Stimulated activated memory B cell treated with anti-CD40 and anti-IgM and Interleukin-4, amounts not matched to agents 10 μg/mL and 1 μg/mL and 100 μg/mL, for 72 hours (primary cell): Measurements from ENCODE around the gene TMEM9B.
A peak's percentile ranks its signal among the peaks of the same experiment; 100 is the strongest.

Source experiments
- ATAC-seq: fragments of 150-1000 bp; cut with Tn5 transposase; 2 replicates; pipeline ENCODE4 v1.10.0; 2021
- H3K27ac Mint-ChIP-seq: one replicate; pipeline ENCODE4 v1.8.0; 2022; ENCODE audit warnings: mild to moderate bottlenecking, mixed read lengths
- H3K27me3 Mint-ChIP-seq: one replicate; pipeline ENCODE4 v1.8.0; 2022; ENCODE audit warnings: mixed read lengths
- H3K36me3 Mint-ChIP-seq: one replicate; pipeline ENCODE4 v1.8.0; 2022; ENCODE audit warnings: mixed read lengths
- H3K4me1 Mint-ChIP-seq: one replicate; pipeline ENCODE4 v1.8.0; 2022; ENCODE audit warnings: mixed read lengths
- H3K4me3 Mint-ChIP-seq: one replicate; pipeline ENCODE4 v1.8.0; 2022; ENCODE audit warnings: mild to moderate bottlenecking, moderate library complexity, mixed read lengths
- H3K9me3 Mint-ChIP-seq: one replicate; pipeline ENCODE4 v1.8.0; 2022; ENCODE audit warnings: mixed read lengths

TMEM9B gene

DNA sequence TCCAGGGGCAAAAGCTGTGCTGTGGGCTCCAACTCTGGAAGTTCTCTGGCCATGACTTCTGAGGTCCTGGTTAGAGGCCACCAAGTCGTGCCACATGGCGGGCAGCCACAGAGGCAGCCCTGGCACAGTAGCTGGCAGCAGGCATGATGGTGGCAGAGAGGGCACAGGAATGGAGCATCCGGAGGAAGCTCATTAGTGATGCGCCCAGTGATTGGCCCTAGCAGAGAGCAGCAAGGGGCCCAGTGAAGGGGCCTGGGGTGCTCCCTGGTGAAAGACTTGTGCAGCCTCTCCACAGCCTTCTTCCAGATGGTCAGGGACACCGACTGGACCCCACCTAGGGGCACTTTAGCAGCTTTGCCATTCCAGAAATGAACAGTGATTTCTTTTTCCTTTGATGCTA lies 38.5 kb downstream of the TMEM9B start:
- no peak overlapping the region for H3K27ac Mint-ChIP-seq
- peaks cover 15% of the 10 kb centered on the region for H3K27me3 Mint-ChIP-seq
- H3K36me3 Mint-ChIP-seq: no peaks in the 10 kb centered on the region
- H3K4me3 Mint-ChIP-seq: no peak overlapping the region
- H3K9me3 Mint-ChIP-seq: no peaks in the 10 kb centered on the region
- no peaks in the 10 kb centered on the region for H3K4me1 Mint-ChIP-seq
- ATAC-seq: no peak

DNA sequence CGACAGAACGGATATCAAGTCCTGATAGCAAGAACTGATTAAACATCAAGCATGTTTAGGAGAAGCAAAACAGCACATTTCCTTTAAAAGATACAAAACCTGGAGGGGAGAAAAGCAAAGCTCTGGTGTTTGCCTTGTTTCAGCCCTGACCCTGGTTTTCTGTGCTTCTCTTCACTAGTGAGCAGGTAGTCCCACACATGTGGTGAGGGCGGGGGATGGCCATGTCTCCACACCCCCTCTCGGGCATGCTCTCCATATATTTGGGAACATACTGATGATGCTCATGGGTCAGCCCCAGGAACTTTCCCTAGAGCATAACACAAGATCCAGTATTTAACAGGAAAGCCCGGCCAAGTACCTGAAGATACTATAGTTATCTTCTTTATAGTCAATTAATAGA lies 41.6 kb downstream of the TMEM9B start:
- H3K27ac Mint-ChIP-seq: no peak overlapping the region
- H3K4me3 Mint-ChIP-seq: no peak overlapping the region
- H3K27me3 Mint-ChIP-seq: no peaks in the 10 kb centered on the region
- H3K36me3 Mint-ChIP-seq: no peaks in the 10 kb centered on the region
- no peak for ATAC-seq
- H3K4me1 Mint-ChIP-seq: no peaks in the 10 kb centered on the region
- no peaks in the 10 kb centered on the region for H3K9me3 Mint-ChIP-seq

DNA sequence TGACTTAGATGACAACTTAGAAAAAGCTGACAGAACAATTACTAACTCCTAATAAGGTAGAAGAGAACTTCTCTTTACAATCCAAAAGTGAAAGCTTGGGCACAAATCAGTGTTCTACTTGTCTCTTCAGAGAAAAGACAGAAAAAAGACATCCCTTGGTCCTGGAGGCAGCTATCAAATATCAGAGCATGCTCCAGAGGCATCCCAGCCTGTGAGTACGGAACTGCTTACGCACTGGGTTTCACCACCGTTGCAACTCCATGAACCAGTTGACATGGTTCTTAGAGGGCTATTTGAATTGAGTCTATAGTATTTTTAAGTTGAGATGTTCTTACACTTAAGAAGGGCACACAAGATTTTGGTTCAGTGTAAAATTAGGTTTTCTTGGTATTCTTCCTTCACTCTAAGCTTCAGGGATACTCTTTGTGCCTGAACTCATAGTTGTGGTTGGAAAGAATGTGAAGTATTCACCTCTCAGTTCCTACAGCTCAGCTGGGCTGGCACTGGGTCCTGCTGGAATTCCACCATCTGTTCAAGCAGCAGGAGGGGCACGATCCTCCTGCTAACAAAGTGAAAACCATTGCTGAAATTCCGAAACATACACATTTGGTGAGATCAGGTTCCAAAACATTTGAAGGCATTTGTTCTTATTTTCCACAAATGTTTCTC lies 47.0 kb downstream of the TMEM9B start:
- Mint-ChIP-seq H3K27ac (no peak overlapping the region), H3K4me1 (peaks cover 14% of the 10 kb centered on the region), H3K27me3 (no peaks in the 10 kb centered on the region), H3K4me3 (no peak overlapping the region), H3K9me3 (no peaks in the 10 kb centered on the region), H3K36me3 (no peaks in the 10 kb centered on the region)
- ATAC-seq: no peak

DNA sequence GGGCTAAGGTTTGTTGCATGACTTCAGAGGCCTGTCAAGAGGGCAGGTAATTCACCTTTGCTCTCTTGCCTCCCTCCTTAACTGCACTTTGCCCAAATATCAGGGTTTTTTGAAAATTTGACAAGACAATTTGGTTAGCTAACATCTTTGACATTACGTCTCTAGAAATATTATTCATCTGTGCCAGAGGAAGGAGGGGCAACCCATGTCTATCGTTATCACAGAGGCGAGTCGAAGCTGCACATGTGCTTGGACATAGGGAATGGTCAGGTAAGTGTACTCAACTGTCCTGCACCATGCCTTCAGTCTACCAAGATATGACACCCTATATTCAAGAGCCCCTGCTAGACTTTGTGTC lies 49.6 kb downstream of the TMEM9B start:
- H3K4me1 Mint-ChIP-seq: peaks cover 22% of the 10 kb centered on the region
- H3K9me3 Mint-ChIP-seq: no peaks in the 10 kb centered on the region
- no peaks in the 10 kb centered on the region for H3K36me3 Mint-ChIP-seq
- H3K4me3 Mint-ChIP-seq: no peak overlapping the region
- ATAC-seq: no peak
- H3K27me3 Mint-ChIP-seq: no peaks in the 10 kb centered on the region
- no peak overlapping the region for H3K27ac Mint-ChIP-seq

DNA sequence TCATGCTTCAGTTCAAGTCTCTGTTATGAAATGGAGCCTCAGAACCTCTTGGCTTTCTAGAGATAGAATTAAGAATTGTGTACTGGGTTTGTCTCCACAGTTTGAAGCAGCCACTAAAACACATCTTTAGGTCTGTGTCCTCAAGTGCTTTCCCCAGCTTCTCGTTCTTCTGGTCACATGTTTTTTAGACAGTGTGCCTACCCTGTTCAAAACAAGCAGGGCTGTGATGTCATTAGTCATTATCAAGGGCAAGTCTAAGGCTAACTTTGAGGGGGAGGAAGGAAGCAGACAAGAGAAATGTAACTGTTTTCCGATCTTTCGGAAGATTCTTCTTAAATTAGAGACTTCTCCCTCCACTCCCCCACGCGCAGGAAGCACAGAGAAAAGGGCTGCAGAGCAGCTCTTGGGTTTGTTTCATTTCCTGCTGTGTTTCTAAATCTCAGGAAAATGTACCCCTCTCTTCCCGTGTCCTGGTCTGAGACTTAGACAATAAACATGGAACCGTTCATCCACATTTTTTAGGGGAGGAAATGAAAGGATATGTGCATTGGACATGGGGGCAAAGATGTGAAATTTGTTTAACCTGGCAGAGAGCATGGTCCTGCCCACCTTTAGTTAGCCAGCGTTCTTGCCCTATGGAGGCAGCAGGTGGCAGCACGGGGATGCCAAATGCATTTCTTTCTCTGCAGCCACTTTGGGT lies 50.1 kb downstream of the TMEM9B start:
- Mint-ChIP-seq H3K27ac (peak overlapping the region; percentile 54), H3K9me3 (no peaks in the 10 kb centered on the region), H3K36me3 (no peaks in the 10 kb centered on the region), H3K4me1 (peaks cover 22% of the 10 kb centered on the region), H3K27me3 (peaks cover 5% of the 10 kb centered on the region), H3K4me3 (peak overlapping the region; percentile 25)
- no peak for ATAC-seq

DNA sequence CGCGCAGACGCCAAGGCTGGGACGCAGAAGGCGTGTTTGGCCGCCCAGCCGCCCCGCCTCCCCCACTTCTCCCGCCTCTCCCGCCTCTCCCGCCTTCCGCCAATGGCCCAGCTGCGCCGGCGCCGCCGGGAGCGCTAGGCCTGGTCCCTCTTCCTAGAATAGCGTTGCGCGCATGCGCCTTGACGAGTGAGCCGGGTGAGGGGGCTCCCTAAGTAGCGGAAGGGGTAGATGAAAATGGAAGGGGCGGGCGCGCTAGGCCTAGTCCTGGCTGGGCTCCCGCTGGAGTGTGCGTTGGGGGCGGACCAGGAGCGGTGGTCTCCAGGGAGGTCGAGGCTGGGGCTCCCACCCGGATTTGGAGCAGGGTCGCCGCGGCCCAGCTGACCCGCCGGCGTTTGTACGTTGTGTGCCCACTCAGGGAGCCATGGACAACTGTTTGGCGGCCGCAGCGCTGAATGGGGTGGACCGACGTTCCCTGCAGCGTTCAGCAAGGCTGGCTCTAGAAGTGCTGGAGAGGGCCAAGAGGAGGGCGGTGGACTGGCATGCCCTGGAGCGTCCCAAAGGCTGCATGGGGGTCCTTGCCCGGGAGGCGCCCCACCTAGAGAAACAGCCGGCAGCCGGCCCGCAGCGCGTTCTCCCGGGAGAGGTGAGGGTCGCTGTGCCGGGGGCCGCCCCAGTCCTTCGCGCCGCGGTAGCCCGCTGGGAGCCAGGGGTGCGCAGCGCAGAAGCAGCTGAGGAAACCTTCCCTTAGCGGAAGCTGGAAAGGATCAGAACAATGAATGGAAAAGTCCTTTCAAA lies 53.0 kb downstream of the TMEM9B start, which contains the start of gene AKIP1:
AKIP1 (plus strand) TSS at position 161 of the 795 bp plus-strand sequence; CDS start at position 422, 261 bp downstream.
- Mint-ChIP-seq H3K27me3 (peaks cover 9% of the 10 kb centered on the region), H3K36me3 (no peaks in the 10 kb centered on the region), H3K9me3 (no peaks in the 10 kb centered on the region), H3K4me1 (peaks cover 31% of the 10 kb centered on the region), H3K4me3 (peak within 1 kb of the TSS; percentile 91), H3K27ac (peak within 1 kb of the TSS; percentile 75)
- peak; percentile 87 for ATAC-seq

DNA sequence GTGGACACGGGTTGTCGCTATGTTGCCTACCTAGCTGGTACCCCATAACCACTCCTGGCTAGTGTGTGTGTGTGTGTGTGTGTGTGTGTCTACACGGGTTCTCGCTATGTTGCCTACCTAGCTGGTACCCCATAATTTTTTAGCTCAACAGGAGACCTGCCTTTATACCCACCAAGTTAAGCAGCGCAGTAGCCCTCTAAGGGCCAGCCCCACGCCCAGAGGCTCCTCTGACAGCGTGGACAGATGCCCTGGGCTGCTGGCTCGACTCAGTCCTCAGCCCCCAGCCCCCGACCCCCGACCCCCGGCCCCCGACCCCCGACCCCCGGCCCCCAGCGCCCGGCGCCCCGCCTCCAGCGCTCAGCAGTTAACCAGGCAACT lies 53.6 kb downstream of the TMEM9B start:
- Mint-ChIP-seq H3K27me3 (peaks cover 9% of the 10 kb centered on the region), H3K4me1 (peaks cover 31% of the 10 kb centered on the region), H3K27ac (peak overlapping the region; percentile 75), H3K9me3 (no peaks in the 10 kb centered on the region), H3K36me3 (no peaks in the 10 kb centered on the region), H3K4me3 (peak overlapping the region; percentile 91)
- ATAC-seq: peak; percentile 37

DNA sequence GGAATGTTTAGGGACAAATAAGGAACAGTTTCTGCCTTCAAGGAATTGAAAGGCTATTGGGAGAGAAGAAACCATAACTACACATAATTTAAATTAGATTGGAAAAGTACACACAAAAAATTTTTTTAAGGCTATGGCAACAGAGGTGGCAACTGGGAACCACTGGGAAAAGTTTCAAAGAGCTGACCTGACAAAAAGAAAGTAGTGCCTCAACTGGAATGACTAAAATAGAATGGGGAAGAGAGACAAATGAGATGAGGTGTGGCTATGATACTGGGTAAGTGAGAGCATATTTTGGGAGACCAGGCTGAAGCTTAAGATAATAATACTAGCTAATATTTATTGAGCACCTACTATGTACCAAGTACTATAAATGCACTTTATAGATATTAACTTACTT lies 56.1 kb downstream of the TMEM9B start:
- Mint-ChIP-seq H3K4me1 (peaks cover 18% of the 10 kb centered on the region), H3K27me3 (peaks cover 9% of the 10 kb centered on the region), H3K4me3 (no peak overlapping the region), H3K36me3 (no peaks in the 10 kb centered on the region), H3K27ac (no peak overlapping the region), H3K9me3 (no peaks in the 10 kb centered on the region)
- ATAC-seq: no peak

DNA sequence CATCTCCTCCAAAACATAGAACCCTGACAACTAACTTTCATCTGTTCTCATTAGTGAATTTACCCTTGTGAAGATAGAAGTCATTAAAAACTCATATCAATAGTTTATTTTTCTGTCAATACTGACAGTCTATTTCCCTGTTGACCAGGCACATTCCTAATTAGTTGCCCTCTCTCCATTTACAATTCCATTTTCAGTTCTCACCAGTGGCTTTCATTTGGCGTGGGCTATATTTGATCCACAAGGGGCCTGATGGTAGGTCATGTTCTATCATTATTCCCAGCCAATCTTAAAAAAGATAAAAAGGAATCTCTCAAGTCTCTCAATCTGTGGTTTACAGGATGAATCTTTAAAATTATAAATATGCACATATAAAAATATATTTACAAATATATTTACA lies 57.1 kb downstream of the TMEM9B start:
- no peak for ATAC-seq
- peaks cover 11% of the 10 kb centered on the region for H3K27me3 Mint-ChIP-seq
- no peak overlapping the region for H3K27ac Mint-ChIP-seq
- peaks cover 18% of the 10 kb centered on the region for H3K4me1 Mint-ChIP-seq
- peaks cover 2% of the 10 kb centered on the region for H3K9me3 Mint-ChIP-seq
- no peaks in the 10 kb centered on the region for H3K36me3 Mint-ChIP-seq
- no peak overlapping the region for H3K4me3 Mint-ChIP-seq

DNA sequence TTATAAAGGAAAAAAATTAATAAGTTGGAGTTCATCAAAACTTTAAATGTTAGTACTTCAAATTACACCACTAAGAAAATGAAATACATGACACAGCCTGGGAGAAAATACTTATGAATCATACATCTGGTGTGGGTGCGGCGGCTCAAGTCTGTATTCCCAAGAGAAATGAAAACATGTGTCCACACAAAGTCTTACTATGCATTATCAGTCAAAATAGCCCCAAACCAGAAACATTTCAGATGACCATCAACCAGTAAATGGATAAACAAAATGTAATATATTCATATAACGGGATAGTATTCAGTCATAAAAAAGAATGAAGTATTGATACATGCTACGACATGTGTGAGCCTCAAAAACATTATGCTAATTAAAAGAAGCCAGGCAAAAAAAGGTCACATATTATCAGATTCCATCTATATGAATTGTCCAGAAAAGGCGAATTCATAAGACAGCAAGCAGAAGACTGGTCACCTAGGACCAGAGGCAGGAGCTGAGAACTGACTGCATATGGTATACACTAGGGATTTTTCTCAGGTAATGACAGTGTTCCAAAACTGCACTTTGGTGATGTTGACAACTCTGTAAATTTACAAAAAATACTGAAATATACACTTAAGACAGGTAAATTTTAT lies 58.6 kb downstream of the TMEM9B start:
- H3K27me3 Mint-ChIP-seq: peaks cover 21% of the 10 kb centered on the region
- no peak for ATAC-seq
- H3K4me1 Mint-ChIP-seq: peaks cover 18% of the 10 kb centered on the region
- no peak overlapping the region for H3K4me3 Mint-ChIP-seq
- H3K36me3 Mint-ChIP-seq: peaks cover 6% of the 10 kb centered on the region
- H3K9me3 Mint-ChIP-seq: peaks cover 6% of the 10 kb centered on the region
- no peak overlapping the region for H3K27ac Mint-ChIP-seq

DNA sequence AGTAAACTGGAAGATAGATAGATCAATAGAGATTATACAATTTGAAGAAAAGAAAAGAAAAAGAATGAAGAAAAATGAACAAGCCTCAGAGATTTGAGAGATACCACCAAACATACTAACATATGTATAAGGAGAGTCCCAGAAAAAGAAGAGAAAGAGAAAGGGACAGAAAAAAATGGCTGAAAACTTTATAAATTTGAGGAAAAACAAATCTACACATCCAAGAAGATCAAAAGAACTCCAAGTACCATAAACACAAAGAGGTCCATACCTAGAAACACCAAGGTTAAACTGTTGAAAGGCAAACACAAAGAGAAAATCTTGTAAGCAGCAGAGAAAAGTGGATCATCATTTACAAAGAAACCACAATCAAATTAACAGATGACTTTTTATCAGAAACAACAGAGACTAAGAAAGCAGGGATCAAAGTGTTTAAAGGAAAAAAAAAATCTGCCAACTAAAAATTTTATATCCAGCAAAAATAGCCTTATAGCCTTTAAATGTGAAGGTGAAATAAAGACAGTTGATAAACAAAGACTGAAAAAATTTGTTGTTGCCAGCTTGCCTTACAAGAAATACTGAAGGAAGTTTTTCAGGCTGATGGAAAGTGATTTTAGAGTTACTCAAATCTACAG lies 65.0 kb downstream of the TMEM9B start:
- Mint-ChIP-seq H3K4me3 (no peak overlapping the region), H3K27me3 (peaks cover 13% of the 10 kb centered on the region), H3K9me3 (peaks cover 23% of the 10 kb centered on the region), H3K36me3 (peaks cover 13% of the 10 kb centered on the region), H3K27ac (no peak overlapping the region), H3K4me1 (no peaks in the 10 kb centered on the region)
- ATAC-seq: no peak
